OCI-M2 (cell line): Measurements from ENCODE around the gene ALDH3B2.
"Not testable (repeated sequence)": the region's sequence is repeated elsewhere in the genome, so short reads cannot be mapped to it uniquely, and the experiment has no call there.

Experiments used
- DNase-seq: peaks from one replicate; lab custom pipeline; 2025; ENCODE audit not compliant: unreplicated experiment; lab: John Stamatoyannopoulos, UW

ALDH3B2 gene

DNA sequence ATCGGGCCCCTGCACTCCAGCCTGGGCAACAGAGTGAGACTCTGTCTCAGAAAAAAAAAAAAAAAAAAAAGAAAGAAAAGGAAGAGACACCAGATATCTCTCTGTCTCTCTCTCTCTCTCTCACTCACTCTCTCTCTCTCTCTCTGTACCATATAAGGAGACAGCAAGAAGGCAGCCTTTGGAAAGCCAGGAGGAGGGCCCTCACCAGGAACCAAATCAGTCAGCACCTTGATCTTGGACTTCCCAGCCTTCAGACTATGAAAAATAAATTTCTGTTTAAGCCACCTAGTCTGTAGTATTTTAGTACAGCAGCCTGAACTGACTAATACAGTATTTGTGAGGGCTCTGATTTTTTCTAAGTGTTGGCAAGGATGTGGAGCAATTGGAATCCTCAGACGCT is 13.6 kb upstream of the ALDH3B2 start:
- no peak for DNase-seq

DNA sequence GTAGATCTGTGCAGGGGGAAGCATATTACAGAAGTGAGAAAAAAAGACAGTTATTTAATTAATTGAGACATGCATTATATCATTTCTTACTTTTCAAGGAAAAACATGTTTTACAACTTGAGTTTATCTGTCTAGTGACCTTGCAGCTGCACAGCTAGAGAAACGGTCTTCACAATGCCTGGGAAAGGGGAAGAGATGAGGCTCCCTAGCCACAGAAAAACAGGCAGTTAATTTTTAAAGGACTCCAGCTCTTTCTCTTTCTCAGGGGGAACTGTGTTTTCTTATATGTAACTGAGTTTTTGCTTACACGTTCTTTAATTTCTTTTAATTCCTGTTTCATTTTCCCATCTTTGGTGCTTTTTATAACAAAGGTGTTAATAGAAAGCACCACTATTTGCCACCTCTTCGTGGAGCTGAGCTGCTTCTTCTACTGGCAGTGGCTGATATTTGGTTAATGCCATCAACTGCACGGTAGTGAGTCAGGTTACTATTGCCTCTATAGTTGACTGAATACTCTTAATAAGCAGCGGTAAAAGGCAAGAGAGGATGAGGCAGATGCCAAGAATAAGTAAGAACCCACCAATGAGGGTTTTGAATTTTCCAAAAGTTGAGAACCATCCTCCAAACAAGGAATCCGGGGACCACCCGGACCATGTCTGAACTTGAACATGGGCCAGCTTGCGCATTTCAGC is 11.4 kb upstream of the ALDH3B2 start:
- DNase-seq: not testable (repeated sequence)

- DNase-seq: not testable (repeated sequence)
These were observed 8.0 kb upstream of the ALDH3B2 start for GRCh38 chr11:67682126-67683034.

DNA sequence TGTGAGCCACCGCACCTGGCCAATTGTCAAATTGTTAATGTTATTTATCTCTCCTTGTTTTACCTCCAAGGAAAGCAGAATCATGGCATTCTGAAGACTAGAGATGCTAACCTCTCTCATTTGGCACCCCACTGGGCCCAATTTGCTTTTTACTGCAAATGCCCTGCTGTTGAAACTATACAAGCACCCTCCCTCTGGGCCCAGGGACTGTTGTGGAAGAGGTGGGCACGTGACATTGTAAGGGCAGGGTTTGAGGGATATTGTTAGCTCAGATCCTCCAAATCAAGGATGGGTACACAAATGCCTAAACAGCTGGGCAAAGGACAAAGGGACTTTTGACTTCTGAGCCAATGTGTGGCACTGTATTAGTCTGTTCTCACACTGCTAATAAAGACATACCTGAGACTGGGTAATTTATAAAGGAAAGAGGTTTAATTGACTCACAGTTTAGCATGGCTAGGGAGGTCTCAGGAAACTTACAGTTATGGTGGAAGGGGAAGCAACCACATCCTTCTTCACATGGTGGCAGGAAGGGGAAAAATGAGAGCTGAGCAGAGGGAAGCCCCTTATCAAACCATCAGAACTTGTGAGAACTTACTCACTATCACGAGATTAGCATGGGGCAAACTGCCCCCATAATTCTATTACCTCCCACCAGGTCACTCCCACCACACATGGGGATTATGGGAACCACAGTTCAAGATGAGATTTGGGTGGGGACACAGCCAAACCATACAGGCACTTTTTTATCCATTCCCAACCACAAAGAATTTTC is 6.5 kb upstream of the ALDH3B2 start:
- no peak for DNase-seq

DNA sequence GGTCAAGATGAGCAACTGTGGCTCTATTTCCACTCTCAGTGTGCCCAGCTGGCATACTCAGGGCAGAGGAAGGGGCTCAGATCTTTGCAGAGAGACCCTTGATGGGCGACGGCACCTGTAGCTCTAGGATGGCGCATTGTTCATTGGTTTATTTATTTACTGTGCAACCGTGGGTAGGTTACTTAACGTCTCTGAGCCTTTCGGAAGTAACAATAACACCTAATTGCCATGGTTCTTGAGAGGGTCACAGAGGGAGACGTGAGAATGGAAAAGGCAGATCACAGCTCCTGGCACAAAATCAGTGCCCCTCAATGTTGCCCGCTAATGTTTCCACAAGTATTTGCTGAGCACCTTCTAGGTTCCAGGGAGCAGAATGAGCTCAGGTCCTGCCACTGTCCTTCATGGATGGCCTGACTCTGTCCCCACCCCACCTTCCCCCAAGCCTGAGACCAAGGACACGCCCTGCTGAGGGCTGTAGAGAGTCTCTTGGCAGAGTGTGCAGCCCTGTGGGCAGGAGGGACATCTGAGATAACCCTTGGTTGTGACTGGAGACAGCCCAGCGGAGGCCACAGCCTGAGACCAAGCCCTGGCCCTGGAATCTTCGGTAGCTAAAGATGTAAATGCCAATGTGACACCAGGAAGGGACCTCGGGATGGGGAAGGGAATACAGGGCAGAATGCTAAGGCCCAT is 780 bp upstream of the ALDH3B2 start:
- DNase-seq: no peak

DNA sequence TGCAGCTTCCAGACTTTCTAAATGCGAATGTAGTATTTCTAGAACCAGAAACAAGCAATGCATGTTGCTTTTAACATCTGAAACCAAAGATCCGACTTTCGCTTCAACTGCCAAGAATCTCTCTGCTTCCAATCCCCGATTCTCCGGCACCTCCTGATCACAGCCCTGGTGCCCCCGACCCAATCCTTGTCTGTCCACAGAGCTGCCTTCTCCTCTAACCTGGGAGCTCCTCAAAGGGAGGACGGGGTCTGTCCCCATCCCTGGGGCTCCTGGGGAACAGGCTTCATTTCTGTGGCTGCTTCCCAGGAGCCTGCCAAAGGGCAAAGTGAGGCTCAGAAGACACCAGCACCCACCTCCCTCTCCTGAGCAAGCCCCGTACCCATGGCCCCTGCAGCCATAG is 521 bp downstream of the ALDH3B2 start:
- DNase-seq: no peak

GRCh38 chr11:67673358-67673757 is 1.1 kb downstream of the ALDH3B2 start:
- no peak for DNase-seq

DNA sequence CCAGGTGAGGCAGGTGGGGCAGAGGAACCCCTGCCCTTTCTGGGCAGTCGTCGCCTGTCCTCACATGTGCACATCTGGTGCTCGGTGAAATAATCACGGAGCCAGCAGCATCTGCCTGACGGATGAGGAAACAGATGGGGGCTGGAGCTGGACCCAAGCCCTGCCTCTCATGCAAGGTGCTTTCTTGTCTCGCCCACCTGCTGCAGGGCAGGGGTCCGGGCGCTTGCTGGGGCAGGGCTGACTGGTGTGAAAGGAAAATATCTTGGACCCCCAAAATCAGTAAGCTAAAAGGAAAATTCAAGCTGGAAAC is 3.3 kb downstream of the ALDH3B2 start:
- DNase-seq: no peak

- DNase-seq: no peak
These were observed 3.9 kb downstream of the ALDH3B2 start for GRCh38 chr11:67670316-67671210.

DNA sequence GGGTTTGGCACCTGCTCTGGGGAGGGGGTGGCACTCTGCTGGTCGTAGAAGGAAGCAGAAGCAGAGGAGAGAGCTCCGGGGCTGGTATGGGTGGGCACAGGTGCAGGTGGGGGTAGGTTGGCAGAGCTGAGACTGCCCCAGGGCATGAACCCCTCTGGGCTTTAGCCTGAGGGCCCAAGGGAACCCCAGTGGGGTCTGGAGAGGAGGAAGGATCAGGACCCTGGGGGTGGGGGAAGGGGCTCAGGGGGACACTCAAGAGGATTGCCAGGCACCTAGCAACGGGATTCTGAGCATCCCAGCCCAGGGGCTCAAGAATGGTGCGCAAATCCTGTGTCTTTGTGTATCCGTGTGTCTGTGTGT is 6.3 kb downstream of the ALDH3B2 start:
- no peak for DNase-seq

- no peak for DNase-seq
These were observed 6.8 kb downstream of the ALDH3B2 start for GRCh38 chr11:67667490-67668191.

DNA sequence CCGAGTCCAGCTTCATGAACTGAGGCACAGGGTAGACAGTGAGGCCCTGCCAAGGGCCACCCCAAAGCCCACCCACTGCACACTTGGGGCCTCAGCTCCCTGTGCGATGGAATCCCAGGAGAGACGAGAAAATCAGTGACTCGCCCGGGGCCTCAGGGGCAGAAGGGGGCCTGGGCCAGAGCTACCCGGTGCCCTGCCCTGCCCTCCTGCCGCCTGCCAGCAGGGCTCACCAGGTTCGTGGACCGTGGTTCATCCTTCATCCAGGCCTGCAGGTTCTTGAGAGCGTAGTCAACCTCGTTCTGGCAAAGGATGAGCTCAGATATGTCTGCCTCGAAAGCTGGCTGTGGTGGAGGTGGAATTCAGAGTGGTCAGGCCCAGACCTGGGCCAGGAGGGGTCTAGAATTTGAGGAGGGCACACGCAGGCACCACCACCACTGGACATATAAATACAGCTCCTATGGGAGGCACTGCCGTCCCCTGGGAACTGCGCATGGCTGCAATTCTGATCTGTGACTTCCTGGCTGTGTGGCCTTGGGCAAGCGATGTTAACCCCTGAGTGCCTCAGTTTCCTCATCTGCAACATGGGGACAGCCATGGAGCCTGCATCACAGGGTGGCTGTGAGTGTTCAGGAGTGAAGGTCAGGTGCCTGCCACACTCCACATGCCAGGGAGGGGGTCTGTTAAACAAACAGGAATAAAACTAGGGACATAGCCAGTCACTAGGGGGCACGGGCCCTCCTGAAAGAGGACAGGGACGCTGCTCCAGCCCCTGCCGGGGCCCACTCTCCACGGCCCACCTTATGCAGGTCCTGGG is 7.5 kb downstream of the ALDH3B2 start:
- DNase-seq: no peak

DNA sequence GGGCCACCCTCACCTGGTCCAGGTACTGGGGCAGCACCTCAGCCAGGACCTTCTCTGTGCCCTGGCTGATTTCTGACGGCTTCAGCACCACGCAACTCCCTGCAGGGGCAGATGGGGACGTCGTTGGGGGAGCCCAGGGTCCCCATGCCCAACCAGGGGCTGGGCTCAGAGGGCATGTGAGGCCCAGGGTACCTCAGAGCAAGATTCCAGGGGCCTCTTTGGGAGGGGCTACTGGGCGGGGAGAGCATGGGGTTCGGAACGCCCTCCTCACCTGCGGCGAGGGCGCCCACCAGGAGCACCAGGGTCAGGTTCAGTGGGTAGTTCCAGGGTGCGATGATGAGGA is 8.1 kb downstream of the ALDH3B2 start:
- DNase-seq: no peak

GRCh38 chr11:67665541-67666302 is 8.7 kb downstream of the ALDH3B2 start:
- DNase-seq: no peak

DNA sequence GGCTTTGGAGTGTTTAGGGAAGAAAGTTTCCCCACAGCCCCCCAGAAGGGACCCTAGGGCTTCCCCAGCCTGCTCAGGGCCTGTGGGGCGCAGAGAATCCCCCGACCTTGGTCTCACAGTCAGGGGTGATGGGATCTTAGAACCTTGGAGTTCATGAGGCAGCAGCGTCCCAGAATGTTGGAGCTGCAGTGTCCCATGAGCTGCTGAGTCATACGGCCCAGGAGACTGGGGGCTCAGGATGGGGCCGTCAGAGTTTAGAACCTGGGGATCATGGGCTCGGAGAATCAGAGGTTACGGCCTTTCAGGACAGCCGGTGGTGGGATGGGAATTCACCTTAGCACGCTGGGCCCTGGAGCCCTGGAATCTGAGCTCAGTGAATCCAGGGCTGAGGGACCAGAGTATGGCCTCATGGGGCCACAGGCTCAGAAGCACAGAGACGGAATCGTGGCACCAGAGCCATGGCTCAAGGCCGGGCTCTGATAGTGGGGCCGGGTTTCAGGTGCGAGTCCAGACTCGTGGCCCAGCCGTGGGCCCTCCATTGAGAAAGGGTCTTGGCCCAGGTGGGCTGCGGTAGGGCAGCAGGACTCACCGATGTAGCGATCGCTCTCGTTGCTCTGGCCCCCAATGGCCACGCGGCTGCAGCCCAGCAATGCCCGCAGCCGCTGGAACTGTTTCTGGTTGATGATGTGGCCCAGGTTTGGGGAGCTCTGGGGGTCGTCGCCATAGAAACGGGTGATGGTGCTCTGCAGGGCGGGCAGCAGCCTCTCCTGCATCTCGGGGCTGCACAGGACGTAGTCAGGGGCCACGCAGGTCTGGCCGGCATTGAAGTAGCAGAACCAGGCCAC is 9.5 kb downstream of the ALDH3B2 start:
- no peak for DNase-seq

DNA sequence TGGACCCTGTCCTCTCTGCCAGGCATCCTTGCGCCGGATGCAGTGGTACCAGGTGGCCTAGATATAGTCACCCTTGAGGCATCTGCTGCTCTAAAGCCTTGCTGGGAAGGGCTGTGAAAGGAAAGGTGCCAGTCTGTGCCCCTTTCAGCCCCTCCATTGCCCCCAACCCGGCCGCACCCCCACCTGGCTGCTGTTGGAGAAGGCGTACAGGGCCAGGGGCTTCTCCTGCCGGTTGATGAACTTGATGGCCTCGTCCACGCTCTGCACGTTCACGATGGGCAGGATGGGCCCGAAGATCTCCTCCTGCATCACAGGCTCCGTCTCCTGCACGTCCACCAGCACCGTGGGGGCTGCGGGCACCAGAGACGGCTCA is 10.2 kb downstream of the ALDH3B2 start:
- no peak for DNase-seq

GRCh38 chr11:67663532-67664212 is 10.8 kb downstream of the ALDH3B2 start:
- DNase-seq: no peak
